Neural progenitor cell (in vitro differentiated cells): ENCODE measurements around the gene DGKD. TPM values are rescaled to one million over a fixed set of nuclear protein-coding genes. Genes with fewer than 3 reads are reported as not detected.

Source experiments
- DNase-seq: peaks from one replicate; pipeline ENCODE4 v3.0.0-alpha.2; 2016; ENCODE audit warnings: low spot score
- H2AFZ ChIP-seq: fragments of 200-600 bp; sonication (generic); replicated peaks from 2 replicates; pipeline ENCODE4 v1.6.1; 2016; ENCODE audit warnings: antibody characterized with exemption
- H3F3A ChIP-seq: fragments of 200-600 bp; sonication (generic); 2 replicates; pipeline ENCODE4 v1.6.1; 2016; ENCODE audit warnings: antibody characterized with exemption, low read depth
- H3K27ac ChIP-seq: fragments of 200-600 bp; sonication (generic); 2 replicates; pipeline ENCODE4 v1.5.1; 2016; ENCODE audit warnings: mild to moderate bottlenecking
- H3K27me3 ChIP-seq: fragments of 200-600 bp; sonication (generic); 2 replicates; pipeline ENCODE4 v1.6.1; 2016; ENCODE audit warnings: mild to moderate bottlenecking, moderate library complexity
- H3K36me3 ChIP-seq: fragments of 200-600 bp; sonication (generic); 2 replicates; pipeline ENCODE4 v1.5.1; 2016
- H3K4me1 ChIP-seq: fragments of 200-600 bp; sonication (generic); 2 replicates; pipeline ENCODE4 v1.6.1; 2016; ENCODE audit warnings: mixed run types
- H3K4me2 ChIP-seq: fragments of 200-600 bp; sonication (generic); 2 replicates; pipeline ENCODE4 v1.6.1; 2016
- H3K4me3 ChIP-seq: fragments of 200-600 bp; sonication (generic); 2 replicates; pipeline ENCODE4 v1.5.1; 2016
- H3K79me2 ChIP-seq: fragments of 200-600 bp; sonication (generic); 2 replicates; pipeline ENCODE4 v1.6.1; 2016; ENCODE audit warnings: low read depth
- H3K9ac ChIP-seq: fragments of 200-600 bp; sonication (generic); 2 replicates; pipeline ENCODE4 v1.6.1; 2016
- H3K9me3 ChIP-seq: fragments of 200-600 bp; sonication (generic); 2 replicates; pipeline ENCODE4 v1.5.1; 2016; ENCODE audit warnings: low read depth
- H4K20me1 ChIP-seq: fragments of 200-600 bp; sonication (generic); 2 replicates; pipeline ENCODE4 v1.6.1; 2016; ENCODE audit warnings: low read depth
- H3K27ac Mint-ChIP-seq: 3 replicates; pipeline ENCODE4 v1.8.0; 2021; ENCODE audit warnings: mixed read lengths
- H3K27me3 Mint-ChIP-seq: 2 replicates; pipeline ENCODE4 v1.8.0; 2022; ENCODE audit warnings: low read depth, mild to moderate bottlenecking, inconsistent platforms, moderate library complexity, mixed read lengths; ENCODE audit not compliant: insufficient read depth
- H3K36me3 Mint-ChIP-seq: 3 replicates; pipeline ENCODE4 v1.8.0; 2021; ENCODE audit warnings: mixed read lengths
- H3K4me1 Mint-ChIP-seq: 3 replicates; pipeline ENCODE4 v1.8.0; 2021; ENCODE audit warnings: mixed read lengths
- H3K4me3 Mint-ChIP-seq: 3 replicates; pipeline ENCODE4 v1.8.0; 2021; ENCODE audit warnings: mild to moderate bottlenecking, moderate library complexity, mixed read lengths
- H3K9me3 Mint-ChIP-seq: 3 replicates; pipeline ENCODE4 v1.8.0; 2020; ENCODE audit warnings: mixed read lengths
- CTCF ChIP-seq: fragments of 200-600 bp; sonication (generic); IDR thresholded peaks from 2 replicates; pipeline ENCODE4 v1.5.1; 2017; ENCODE audit warnings: antibody characterized with exemption, mild to moderate bottlenecking
- EZH2 ChIP-seq: fragments of 200-600 bp; sonication (generic); IDR thresholded peaks from 2 replicates; pipeline ENCODE4 v1.6.1; 2017; ENCODE audit warnings: antibody characterized with exemption, mild to moderate bottlenecking, moderate library complexity
- EZH2phosphoT487 ChIP-seq: fragments of 200-600 bp; sonication (generic); IDR thresholded peaks from 2 replicates; pipeline ENCODE4 v1.6.1; 2017; ENCODE audit warnings: antibody characterized with exemption
- total RNA-seq: library from RNA; depleted of rRNA; stranded (reverse); fragments of >200 nt; gene quantifications from 2 replicates; pipeline ENCODE4 v1.2.3, GENCODE V29; 2015; ENCODE audit warnings: low replicate concordance

DGKD gene
- total RNA-seq, 1 donor from 2014 or later: 10.9 TPM

- no peak overlapping the region for H3K27ac Mint-ChIP-seq
- no peaks in the 10 kb centered on the region for H3K27me3 ChIP-seq
- no peaks in the 10 kb centered on the region for H3K79me2 ChIP-seq
- H3K36me3 Mint-ChIP-seq: peaks cover 33% of the 10 kb centered on the region
- H3K4me1 Mint-ChIP-seq: peaks cover 7% of the 10 kb centered on the region
- no peaks in the 10 kb centered on the region for H3K9me3 ChIP-seq
- H3K4me3 ChIP-seq: no peak overlapping the region
- H3F3A ChIP-seq: no peaks in the 10 kb centered on the region
- H3K4me1 ChIP-seq: no peaks in the 10 kb centered on the region
- DNase-seq: no peak
- H3K4me3 Mint-ChIP-seq: no peak overlapping the region
- H3K9me3 Mint-ChIP-seq: peaks cover 3% of the 10 kb centered on the region
- H3K9ac ChIP-seq: no peak overlapping the region
- H4K20me1 ChIP-seq: no peaks in the 10 kb centered on the region
- no peak overlapping the region for H3K27ac ChIP-seq
- no peaks in the 10 kb centered on the region for H3K36me3 ChIP-seq
- no peak overlapping the region for H2AFZ ChIP-seq
- H3K4me2 ChIP-seq: no peak overlapping the region
- TF ChIP-seq EZH2phosphoT487: no peak
- TF ChIP-seq EZH2: no peak
- TF ChIP-seq CTCF: no peak
- peaks cover 2% of the 10 kb centered on the region for H3K27me3 Mint-ChIP-seq
Observed at GRCh38 chr2:233482616-233483015, 128.3 kb downstream of the DGKD start.

- H3K27ac Mint-ChIP-seq: no peak overlapping the region
- Histone ChIP-seq H3K4me1 (no peaks in the 10 kb centered on the region), H2AFZ (no peak overlapping the region), H3K9ac (no peak overlapping the region), H3K79me2 (no peaks in the 10 kb centered on the region), H3K9me3 (no peaks in the 10 kb centered on the region), H3K27me3 (no peaks in the 10 kb centered on the region), H3K4me3 (no peak overlapping the region), H3K36me3 (no peaks in the 10 kb centered on the region), H3K4me2 (no peak overlapping the region), H4K20me1 (no peaks in the 10 kb centered on the region), H3K27ac (no peak overlapping the region), H3F3A (no peaks in the 10 kb centered on the region)
- H3K9me3 Mint-ChIP-seq: peaks cover 3% of the 10 kb centered on the region
- H3K36me3 Mint-ChIP-seq: peaks cover 33% of the 10 kb centered on the region
- no peak overlapping the region for H3K4me3 Mint-ChIP-seq
- DNase-seq: no peak
- peaks cover 7% of the 10 kb centered on the region for H3K4me1 Mint-ChIP-seq
- H3K27me3 Mint-ChIP-seq: peaks cover 2% of the 10 kb centered on the region
- TF ChIP-seq EZH2phosphoT487 (no peak), EZH2 (no peak), CTCF (no peak)
Observed at GRCh38 chr2:233485726-233486125, 131.4 kb downstream of the DGKD start.

GRCh38 chr2:233486357-233486756 lies 132.1 kb downstream of the DGKD start:
- peaks cover 3% of the 10 kb centered on the region for H3K9me3 Mint-ChIP-seq
- H3K27ac Mint-ChIP-seq: no peak overlapping the region
- H3K4me3 Mint-ChIP-seq: no peak overlapping the region
- H3K36me3 ChIP-seq: no peaks in the 10 kb centered on the region
- H3K9me3 ChIP-seq: no peaks in the 10 kb centered on the region
- no peaks in the 10 kb centered on the region for H3K27me3 ChIP-seq
- H3K4me3 ChIP-seq: no peak overlapping the region
- H2AFZ ChIP-seq: no peak overlapping the region
- H4K20me1 ChIP-seq: no peaks in the 10 kb centered on the region
- no peak overlapping the region for H3K27ac ChIP-seq
- H3K9ac ChIP-seq: no peak overlapping the region
- no peak for DNase-seq
- peaks cover 30% of the 10 kb centered on the region for H3K36me3 Mint-ChIP-seq
- H3K27me3 Mint-ChIP-seq: peaks cover 2% of the 10 kb centered on the region
- no peaks in the 10 kb centered on the region for H3F3A ChIP-seq
- H3K4me1 Mint-ChIP-seq: peaks cover 6% of the 10 kb centered on the region
- no peaks in the 10 kb centered on the region for H3K79me2 ChIP-seq
- TF ChIP-seq EZH2: no peak
- H3K4me2 ChIP-seq: no peak overlapping the region
- H3K4me1 ChIP-seq: no peaks in the 10 kb centered on the region

- TF ChIP-seq CTCF (no peak), EZH2 (no peak), EZH2phosphoT487 (no peak)
- H3K27ac Mint-ChIP-seq: no peak overlapping the region
- Histone ChIP-seq H3K9ac (no peak overlapping the region), H3K4me1 (no peaks in the 10 kb centered on the region), H3K9me3 (no peaks in the 10 kb centered on the region), H3K36me3 (no peaks in the 10 kb centered on the region), H3K27ac (no peak overlapping the region), H4K20me1 (no peaks in the 10 kb centered on the region), H3K4me3 (no peak overlapping the region), H3K27me3 (no peaks in the 10 kb centered on the region), H3K4me2 (no peak overlapping the region), H3F3A (no peaks in the 10 kb centered on the region), H2AFZ (no peak overlapping the region), H3K79me2 (no peaks in the 10 kb centered on the region)
- H3K27me3 Mint-ChIP-seq: peaks cover 2% of the 10 kb centered on the region
- no peak overlapping the region for H3K4me3 Mint-ChIP-seq
- H3K4me1 Mint-ChIP-seq: peaks cover 5% of the 10 kb centered on the region
- DNase-seq: no peak
- peaks cover 29% of the 10 kb centered on the region for H3K36me3 Mint-ChIP-seq
- H3K9me3 Mint-ChIP-seq: peaks cover 3% of the 10 kb centered on the region
Observed at GRCh38 chr2:233486778-233487552, 132.7 kb downstream of the DGKD start.
